Sigmoid colon (tissue), 7 donors: ENCODE measurements around the gene ADAM33. TPM values are rescaled to one million over a fixed set of nuclear protein-coding genes. Genes with fewer than 3 reads are reported as not detected.

Experiments
- DNase-seq: peaks from one replicate; pipeline ENCODE4 v3.0.0-alpha.2; 2019
- H3K27ac ChIP-seq, 4 donors: fragments of 200-600 bp; sonication (generic); one replicate each; pipeline ENCODE4 v1.5.1; 2016 to 2019; ENCODE audit warnings: mild to moderate bottlenecking in 1 of 4
- H3K27me3 ChIP-seq, 3 donors: fragments of 200-600 bp; sonication (generic); one replicate each; pipeline ENCODE4 v1.5.1; 2019; ENCODE audit warnings: mild to moderate bottlenecking in 1 of 3
- H3K36me3 ChIP-seq, 4 donors: fragments of 200-600 bp; sonication (generic); one replicate each; pipeline ENCODE4 v1.5.1; 2016 to 2019
- H3K4me1 ChIP-seq, 4 donors: fragments of 200-600 bp; sonication (generic); one replicate each; pipeline ENCODE4 v1.5.1; 2017 to 2019
- H3K4me3 ChIP-seq, 4 donors: fragments of 200-600 bp; sonication (generic); one replicate each; pipeline ENCODE4 v1.5.1; 2017 to 2019; ENCODE audit warnings: mild to moderate bottlenecking in 2 of 4, moderate library complexity in 1 of 4
- H3K9me3 ChIP-seq, 4 donors: fragments of 200-600 bp in 3 of 4; sonication (generic) in 3 of 4; one replicate each; pipeline versions ENCODE4 v1.5.1 to v1.6.1; 2013 to 2019
- CTCF ChIP-seq, 4 experiments: fragments of 450-650 bp in 3 of 4; fragments of 200-600 bp in 1 of 4; IDR thresholded peaks; one replicate each; pipeline ENCODE4 v1.5.1; 2016 to 2019; ENCODE audit warnings: antibody characterized with exemption in 4 of 4, mild to moderate bottlenecking in 3 of 4, moderate library complexity in 2 of 4
- EP300 ChIP-seq, 4 donors: sonication (generic); formaldehyde crosslinking; IDR thresholded peaks; one replicate each; pipeline ENCODE4 v1.6.1; 2017; ENCODE audit warnings: antibody characterized with exemption in 4 of 4
- POLR2A ChIP-seq, 2 donors: fragments of 450-650 bp; IDR thresholded peaks; one replicate each; pipeline ENCODE4 v1.6.1; 2016; ENCODE audit warnings: antibody characterized with exemption in 2 of 2, mild to moderate bottlenecking in 2 of 2, moderate library complexity in 2 of 2
- POLR2AphosphoS5 ChIP-seq, 4 donors: sonication (generic); formaldehyde crosslinking; IDR thresholded peaks; one replicate each; pipeline ENCODE4 v1.6.1; 2017; ENCODE audit warnings: antibody characterized with exemption in 4 of 4
- WGBS, 2 donors: extraction: QIAGEN DNeasy Blood & Tissue Kit; methylation state at CpG; one replicate each; pipeline ENCODE4 v1.1.7; 2013; 5-methylcytosine and 5-hydroxymethylcytosine counted together
- intact Hi-C: fragments of 100-400 bp; cut with DNase I; formaldehyde crosslinking; loops from one replicate; pipeline ENCODE4 v1.15.1; 2023
- polyA plus RNA-seq, 3 donors: library from polyadenylated mRNA; stranded (reverse); fragments of 200-250 nt; gene quantifications; one replicate each; pipeline ENCODE4 v1.2.3, GENCODE V29; 2013
- total RNA-seq, 4 donors: library from RNA; depleted of rRNA; stranded (reverse); fragments of >200 nt; gene quantifications; one replicate each; pipeline ENCODE4 v1.1.0, GENCODE V29; 2016
- donor health status: healthy with polysubstance abuse.
- donor health status: Bipolar disorder and iron deficiency.
- donor health status: healthy.

The ADAM33 gene
- total and polyA plus RNA-seq, 7 donors = 0.69 to 484 (median 49.9) TPM

GRCh38 chr20:3640259-3640658 is 41.6 kb downstream of the ADAM33 start:
- H3K27me3 ChIP-seq = no peaks in the 10 kb centered on the region
- no peaks in the 10 kb centered on the region for H3K9me3 ChIP-seq
- no peaks in the 10 kb centered on the region for H3K4me1 ChIP-seq
- WGBS, 2 donors = 82 to 97% methylated on average over 3 of the region's 3 CpGs
- no peak overlapping the region for H3K27ac ChIP-seq
- no peak overlapping the region for H3K4me3 ChIP-seq
- intact Hi-C loops = no loop called here
- DNase-seq = no peak
- peaks cover 0 to 52% (median 1%) of the 10 kb centered on the region in 4 donors for H3K36me3 ChIP-seq
- no peak for TF ChIP-seq EP300 (IDR thresholded peaks at IDR 0.05)

GRCh38 chr20:3635346-3635745 is 46.5 kb downstream of the ADAM33 start:
- H3K27ac ChIP-seq = no peak overlapping the region
- H3K9me3 ChIP-seq = no peaks in the 10 kb centered on the region
- no peaks in the 10 kb centered on the region for H3K4me1 ChIP-seq
- intact Hi-C loops = no loop called here
- DNase-seq = no peak
- peaks cover 0 to 26% (median 1%) of the 10 kb centered on the region in 4 donors for H3K36me3 ChIP-seq
- H3K27me3 ChIP-seq = no peaks in the 10 kb centered on the region
- TF ChIP-seq EP300 (IDR thresholded peaks at IDR 0.05) (no peak), CTCF (IDR thresholded peaks at IDR 0.05) (no peak), POLR2A (IDR thresholded peaks at IDR 0.05) (no peak), POLR2AphosphoS5 (IDR thresholded peaks at IDR 0.05) (no peak)
- no peak overlapping the region for H3K4me3 ChIP-seq
- 95 to 97% methylated on average over 1 of the region's 1 CpG for WGBS, 2 donors

GRCh38 chr20:3633913-3634478 is 47.8 kb downstream of the ADAM33 start:
- no peaks in the 10 kb centered on the region for H3K4me1 ChIP-seq
- H3K9me3 ChIP-seq = no peaks in the 10 kb centered on the region
- no peak overlapping the region for H3K4me3 ChIP-seq
- TF ChIP-seq POLR2AphosphoS5 (IDR thresholded peaks at IDR 0.05) (no peak), EP300 (IDR thresholded peaks at IDR 0.05) (no peak), POLR2A (IDR thresholded peaks at IDR 0.05) (no peak), CTCF (IDR thresholded peaks at IDR 0.05) (no peak)
- H3K27me3 ChIP-seq = no peaks in the 10 kb centered on the region
- H3K36me3 ChIP-seq = peaks cover 0 to 15% (median 1%) of the 10 kb centered on the region in 4 donors
- 67 to 87% methylated on average over 6 of the region's 6 CpGs for WGBS, 2 donors
- no peak overlapping the region for H3K27ac ChIP-seq
- no peak for DNase-seq
- intact Hi-C loops = no loop called here

GRCh38 chr20:3632311-3633004 is 49.4 kb downstream of the ADAM33 start:
- no peaks in the 10 kb centered on the region for H3K27me3 ChIP-seq
- DNase-seq = no peak
- H3K36me3 ChIP-seq = peaks cover 0 to 22% (median 6%) of the 10 kb centered on the region in 4 donors
- no peak overlapping the region for H3K27ac ChIP-seq
- no peak overlapping the region for H3K4me3 ChIP-seq
- TF ChIP-seq CTCF (IDR thresholded peaks at IDR 0.05) (no peak), POLR2AphosphoS5 (IDR thresholded peaks at IDR 0.05) (no peak), POLR2A (IDR thresholded peaks at IDR 0.05) (no peak), EP300 (IDR thresholded peaks at IDR 0.05) (no peak)
- no peaks in the 10 kb centered on the region for H3K4me1 ChIP-seq
- intact Hi-C loops = no loop called here
- 79 to 91% methylated on average over 7 of the region's 7 CpGs for WGBS, 2 donors
- no peaks in the 10 kb centered on the region for H3K9me3 ChIP-seq

GRCh38 chr20:3631534-3631933 is 50.3 kb downstream of the ADAM33 start:
- TF ChIP-seq POLR2AphosphoS5 (IDR thresholded peaks at IDR 0.05) = no peak
- TF ChIP-seq CTCF (IDR thresholded peaks at IDR 0.05) = no peak
- no peak for TF ChIP-seq EP300 (IDR thresholded peaks at IDR 0.05)
- no peak for TF ChIP-seq POLR2A (IDR thresholded peaks at IDR 0.05)
- intact Hi-C loops = no loop called here
- no peak overlapping the region for H3K27ac ChIP-seq

More at GRCh38 chr20:3631534-3631933, 50.3 kb downstream of the ADAM33 start:
- no peaks in the 10 kb centered on the region for H3K4me1 ChIP-seq
- no peak overlapping the region for H3K4me3 ChIP-seq
- no peak for DNase-seq
- H3K9me3 ChIP-seq = no peaks in the 10 kb centered on the region
- WGBS, 2 donors = 87 to 92% methylated on average over 5 of the region's 5 CpGs
- peaks cover 0 to 30% (median 6%) of the 10 kb centered on the region in 4 donors for H3K36me3 ChIP-seq
- H3K27me3 ChIP-seq = no peaks in the 10 kb centered on the region
